Trophoblast cell (in vitro differentiated cells and primary cell): ENCODE data around the gene TMA7B.
A peak's percentile ranks its signal among the peaks of the same experiment; 100 is the strongest.

Source experiments
- DNase-seq, 2 donors: peaks; one replicate each; pipeline ENCODE4 v3.0.0-alpha.2; 2016
- H2AFZ ChIP-seq: 2 replicates; pipeline ENCODE4 v1.6.1; 2013; ENCODE audit warnings: low read length, moderate library complexity, mild to moderate bottlenecking; ENCODE audit not compliant: insufficient read depth, poor library complexity
- H2AK5ac ChIP-seq: 2 replicates; pipeline ENCODE4 v1.6.1; 2013; ENCODE audit warnings: mild to moderate bottlenecking, low read length
- H2BK120ac ChIP-seq: 2 replicates; pipeline ENCODE4 v1.6.1; 2013; ENCODE audit warnings: low read length, mild to moderate bottlenecking, moderate library complexity; ENCODE audit not compliant: insufficient read depth, poor library complexity
- H2BK12ac ChIP-seq: 2 replicates; pipeline ENCODE4 v1.6.1; 2013; ENCODE audit warnings: mild to moderate bottlenecking, low read length, moderate library complexity
- H2BK5ac ChIP-seq: 2 replicates; pipeline ENCODE4 v1.6.1; 2013; ENCODE audit warnings: low read length, low read depth, moderate library complexity, mild to moderate bottlenecking; ENCODE audit not compliant: poor library complexity
- H3K14ac ChIP-seq: 2 replicates; pipeline ENCODE4 v1.6.1; 2013; ENCODE audit warnings: mild to moderate bottlenecking, low read length
- H3K18ac ChIP-seq: 2 replicates; pipeline ENCODE4 v1.6.1; 2013; ENCODE audit warnings: mild to moderate bottlenecking, low read length
- H3K23ac ChIP-seq: 2 replicates; pipeline ENCODE4 v1.6.1; 2013; ENCODE audit warnings: low read length
- H3K27ac ChIP-seq: 2 replicates; pipeline ENCODE4 v1.5.1; 2013; ENCODE audit warnings: low read depth, mild to moderate bottlenecking, inconsistent platforms, low read length, moderate library complexity
- H3K27me3 ChIP-seq: 2 replicates; pipeline ENCODE4 v1.6.1; 2013; ENCODE audit warnings: inconsistent platforms, mild to moderate bottlenecking, low read length, moderate library complexity; ENCODE audit not compliant: insufficient read depth
- H3K36me3 ChIP-seq, 2 experiments: 1 replicate in 1 of 2; 2 replicates in 1 of 2; pipeline ENCODE4 v1.6.1; 2013; ENCODE audit warnings: low read length in 2 of 2, mild to moderate bottlenecking in 2 of 2, moderate library complexity in 1 of 2; ENCODE audit not compliant: insufficient read depth in 2 of 2, control insufficient read depth in 1 of 2
- H3K4ac ChIP-seq: 2 replicates; pipeline ENCODE4 v1.6.1; 2013; ENCODE audit warnings: low read depth, mild to moderate bottlenecking, low read length, moderate library complexity
- H3K4me1 ChIP-seq, 2 experiments: 1 replicate in 1 of 2; 2 replicates in 1 of 2; pipeline ENCODE4 v1.6.1; 2013; ENCODE audit warnings: low read length in 2 of 2, mild to moderate bottlenecking in 2 of 2, moderate library complexity in 1 of 2; ENCODE audit not compliant: insufficient read depth in 2 of 2, control insufficient read depth in 1 of 2
- H3K4me2 ChIP-seq: 2 replicates; pipeline ENCODE4 v1.6.1; 2013; ENCODE audit warnings: inconsistent platforms, mild to moderate bottlenecking, low read length, moderate library complexity
- H3K4me3 ChIP-seq: 2 replicates; pipeline ENCODE4 v1.5.1; 2013; ENCODE audit warnings: mild to moderate bottlenecking, low read depth, low read length, inconsistent platforms
- H3K79me1 ChIP-seq: one replicate; pipeline ENCODE4 v1.6.1; 2013; ENCODE audit warnings: low read length
- H3K79me2 ChIP-seq: 2 replicates; pipeline ENCODE4 v1.6.1; 2013; ENCODE audit warnings: low read length, mild to moderate bottlenecking; ENCODE audit not compliant: control insufficient read depth, insufficient read depth, poor library complexity
- H3K9ac ChIP-seq: 2 replicates; pipeline ENCODE4 v1.6.1; 2013; ENCODE audit warnings: mild to moderate bottlenecking, low read length
- H3K9me3 ChIP-seq: 2 replicates; pipeline ENCODE4 v1.6.1; 2013; ENCODE audit warnings: low read depth, mild to moderate bottlenecking, control low read depth, inconsistent platforms, low read length; ENCODE audit not compliant: insufficient read depth
- H4K12ac ChIP-seq: 2 replicates; pipeline ENCODE4 v1.6.1; 2013; ENCODE audit warnings: low read depth, mild to moderate bottlenecking, low read length, moderate library complexity
- H4K8ac ChIP-seq: 2 replicates; pipeline ENCODE4 v1.6.1; 2013; ENCODE audit warnings: low read depth, mild to moderate bottlenecking, low read length, moderate library complexity
- H4K91ac ChIP-seq: one replicate; pipeline ENCODE4 v1.6.1; 2013; ENCODE audit warnings: low read depth, mild to moderate bottlenecking, low read length, moderate library complexity
- WGBS: extraction: QIAGEN DNeasy Blood & Tissue Kit; methylation state at CpG from one replicate; pipeline ENCODE4 v1.1.7; 2013; ENCODE audit warnings: missing lambda C conversion rate; ENCODE audit not compliant: insufficient read length, insufficient coverage; ENCODE audit errors: extremely low coverage; 5-methylcytosine and 5-hydroxymethylcytosine counted together

TMA7B gene

DNA sequence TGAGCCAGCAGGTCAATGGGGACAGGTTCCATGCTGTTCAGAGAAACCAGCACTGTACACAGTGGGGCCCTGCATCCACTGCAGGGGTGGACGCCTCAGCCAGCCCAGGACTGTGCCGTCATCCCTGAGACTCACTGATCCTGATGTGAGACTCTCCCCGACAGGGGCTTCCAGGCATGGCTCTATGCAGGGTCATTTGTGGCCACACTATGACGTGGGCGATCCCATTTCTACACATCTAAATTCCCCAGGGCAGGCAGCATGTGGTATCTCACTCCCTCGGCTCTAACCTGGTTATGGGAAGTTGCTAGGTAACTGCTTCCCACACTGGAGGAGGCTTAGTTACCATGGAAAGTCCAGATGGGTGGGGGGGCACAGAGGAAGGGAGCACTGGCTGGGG, 20.4 kb downstream of the TMA7B start:
- no CpG with 5 or more reads among the region's 6 CpGs for WGBS
- Histone ChIP-seq H2AK5ac (no peak overlapping the region), H3K27me3 (no peaks in the 10 kb centered on the region), H3K9ac (no peak overlapping the region), H3K4ac (no peak overlapping the region), H4K91ac (no peak overlapping the region), H3K14ac (no peak overlapping the region), H3K4me3 (no peak overlapping the region), H2BK120ac (no peak overlapping the region), H2AFZ (no peak overlapping the region), H3K23ac (no peak overlapping the region), H4K12ac (no peak overlapping the region), H3K36me3 (no peaks in the 10 kb centered on the region), H3K9me3 (no peaks in the 10 kb centered on the region), H3K4me1 (no peaks in the 10 kb centered on the region), H3K79me2 (no peaks in the 10 kb centered on the region), H4K8ac (no peak overlapping the region), H3K4me2 (no peak overlapping the region), H3K27ac (no peak overlapping the region), H3K18ac (no peak overlapping the region), H2BK5ac (no peak overlapping the region), H2BK12ac (no peak overlapping the region), H3K79me1 (no peaks in the 10 kb centered on the region)
- no peak for DNase-seq

DNA sequence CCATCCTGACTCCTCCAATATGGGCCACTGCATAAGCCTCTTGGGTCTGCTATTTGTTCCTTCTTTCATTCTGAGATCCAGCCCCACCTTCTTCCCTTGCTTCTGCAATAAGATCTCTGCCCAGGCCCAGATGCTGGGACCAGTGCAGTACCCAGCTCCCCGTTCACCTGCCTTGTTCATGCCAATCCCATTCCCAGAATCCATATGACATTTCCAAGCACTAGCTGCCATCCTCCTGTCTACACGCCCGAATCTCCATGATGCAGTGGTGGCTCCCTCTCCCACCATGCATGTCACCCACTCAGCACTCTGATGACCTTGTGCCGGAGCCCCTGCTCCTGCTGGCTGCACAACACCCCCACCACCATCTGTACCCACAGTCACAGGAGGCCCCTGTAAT, 23.1 kb downstream of the TMA7B start:
- H3K9ac ChIP-seq = no peak overlapping the region
- H3K27ac ChIP-seq = no peak overlapping the region
- H3K23ac ChIP-seq = no peak overlapping the region
- no peak overlapping the region for H3K4me2 ChIP-seq
- H3K4me1 ChIP-seq = no peaks in the 10 kb centered on the region
- no peak for DNase-seq
- no peaks in the 10 kb centered on the region for H3K27me3 ChIP-seq
- no peak overlapping the region for H3K18ac ChIP-seq
- no peak overlapping the region for H4K12ac ChIP-seq
- no peak overlapping the region for H2BK12ac ChIP-seq
- no peaks in the 10 kb centered on the region for H3K79me2 ChIP-seq
- no peak overlapping the region for H4K91ac ChIP-seq
- H3K9me3 ChIP-seq = no peaks in the 10 kb centered on the region
- H2AFZ ChIP-seq = no peak overlapping the region
- H2BK5ac ChIP-seq = no peak overlapping the region
- H3K4ac ChIP-seq = no peak overlapping the region
- H4K8ac ChIP-seq = no peak overlapping the region
- no peak overlapping the region for H3K4me3 ChIP-seq
- H3K14ac ChIP-seq = no peak overlapping the region
- H2AK5ac ChIP-seq = no peak overlapping the region
- WGBS = no CpG with 5 or more reads among the region's 4 CpGs
- no peaks in the 10 kb centered on the region for H3K79me1 ChIP-seq
- no peaks in the 10 kb centered on the region for H3K36me3 ChIP-seq
- no peak overlapping the region for H2BK120ac ChIP-seq

DNA sequence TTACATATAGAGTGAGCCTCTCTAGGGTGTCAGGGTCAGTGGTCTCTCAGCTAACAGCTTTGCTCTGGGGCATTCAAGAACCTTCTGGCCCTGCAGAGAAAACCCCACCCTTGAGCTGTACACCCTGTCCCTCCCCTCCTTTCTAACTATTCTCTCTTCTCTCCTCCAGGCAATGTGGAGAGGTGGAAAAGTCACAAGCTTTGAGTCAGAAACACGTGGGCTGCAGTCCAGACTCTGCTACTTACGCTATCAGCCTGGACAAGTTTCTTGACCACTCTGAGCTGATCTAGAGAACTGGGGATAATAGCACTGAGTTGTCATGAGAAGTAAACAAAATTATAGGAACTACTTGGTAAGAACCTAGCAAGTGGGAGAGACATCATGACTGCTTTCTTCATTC, 23.8 kb downstream of the TMA7B start:
- WGBS = no CpG with 5 or more reads among the region's 2 CpGs
- Histone ChIP-seq H3K9me3 (no peaks in the 10 kb centered on the region), H3K4me1 (no peaks in the 10 kb centered on the region)

DNA sequence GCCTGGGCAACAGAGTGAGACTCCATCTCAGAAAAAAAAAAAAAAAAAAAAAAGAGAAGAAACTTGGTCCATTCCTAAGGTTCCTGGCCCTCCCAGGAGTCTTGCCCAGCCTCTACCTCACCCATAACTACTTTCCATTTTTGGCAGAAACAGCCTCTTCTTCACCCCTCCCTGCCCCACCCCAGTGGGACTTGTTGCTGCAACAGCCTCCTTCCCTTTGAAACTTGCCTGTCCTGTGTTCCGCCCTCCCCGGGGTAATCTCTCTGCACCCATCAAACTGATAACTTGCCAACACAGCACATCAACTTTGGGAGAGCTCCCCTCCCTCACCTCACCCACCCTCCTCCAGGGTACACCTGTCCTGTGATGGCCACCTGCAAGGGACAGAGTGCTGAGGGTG, 24.5 kb downstream of the TMA7B start:
- Histone ChIP-seq H3K4ac (no peak overlapping the region), H2BK5ac (no peak overlapping the region), H3K4me2 (no peak overlapping the region), H3K9me3 (no peaks in the 10 kb centered on the region), H3K4me1 (no peaks in the 10 kb centered on the region), H3K4me3 (no peak overlapping the region), H3K14ac (no peak overlapping the region), H3K27ac (no peak overlapping the region), H2BK12ac (no peak overlapping the region), H2AFZ (no peak overlapping the region), H3K9ac (no peak overlapping the region), H4K8ac (no peak overlapping the region), H3K79me2 (no peaks in the 10 kb centered on the region), H4K91ac (peak overlapping the region; percentile 18), H3K27me3 (no peaks in the 10 kb centered on the region), H3K18ac (no peak overlapping the region), H3K79me1 (no peaks in the 10 kb centered on the region), H3K23ac (no peak overlapping the region), H3K36me3 (no peaks in the 10 kb centered on the region), H2AK5ac (no peak overlapping the region), H4K12ac (no peak overlapping the region), H2BK120ac (no peak overlapping the region)
- no peak for DNase-seq
- no CpG with 5 or more reads among the region's 2 CpGs for WGBS

More for the DNA sequence above, 23.8 kb downstream of the TMA7B start:
- no peak overlapping the region for H3K9ac ChIP-seq
- H3K79me2 ChIP-seq = no peaks in the 10 kb centered on the region
- H3K18ac ChIP-seq = no peak overlapping the region
- H3K27ac ChIP-seq = no peak overlapping the region
- no peak overlapping the region for H3K23ac ChIP-seq
- no peak for DNase-seq
- no peaks in the 10 kb centered on the region for H3K79me1 ChIP-seq
- H4K8ac ChIP-seq = no peak overlapping the region
- no peaks in the 10 kb centered on the region for H3K27me3 ChIP-seq
- no peaks in the 10 kb centered on the region for H3K36me3 ChIP-seq
- H2BK12ac ChIP-seq = no peak overlapping the region
- H3K4ac ChIP-seq = no peak overlapping the region
- H2AK5ac ChIP-seq = no peak overlapping the region
- no peak overlapping the region for H2BK5ac ChIP-seq
- no peak overlapping the region for H2AFZ ChIP-seq
- no peak overlapping the region for H2BK120ac ChIP-seq
- H4K91ac ChIP-seq = no peak overlapping the region
- H3K4me2 ChIP-seq = no peak overlapping the region
- H4K12ac ChIP-seq = no peak overlapping the region
- no peak overlapping the region for H3K14ac ChIP-seq
- H3K4me3 ChIP-seq = no peak overlapping the region
